HepG2 (cell line): ENCODE data around the gene HMGN4. TPM values are rescaled to one million over a fixed set of nuclear protein-coding genes. Genes with fewer than 3 reads are reported as not detected.

ENCODE experiments used
- ISX ChIP-seq: sonication (generic); formaldehyde crosslinking; conservative IDR thresholded peaks from 2 replicates; pipeline ENCODE4 v1.5.0; 2020; ENCODE audit warnings: missing genetic modification reagents
- KMT2A ChIP-seq: sonication (generic); formaldehyde crosslinking; IDR thresholded peaks from 2 replicates; pipeline ENCODE4 v1.4.0; 2020; ENCODE audit warnings: missing genetic modification reagents
- MAZ ChIP-seq, 2 experiments: sonication (generic) in 1 of 2; formaldehyde crosslinking in 1 of 2; IDR thresholded peaks; 2 replicates each; pipeline versions ENCODE4 v1.5.0 to v1.6.1; 2012 to 2020; ENCODE audit warnings: low read depth in 2 of 2, mild to moderate bottlenecking in 2 of 2, borderline replicate concordance in 1 of 2, improper control_type of control experiment in 1 of 2, low read length in 1 of 2, missing genetic modification reagents in 1 of 2, moderate library complexity in 1 of 2
- MIXL1 ChIP-seq: IDR thresholded peaks from 2 replicates; pipeline ENCODE4 v1.6.1; 2016
- NONO ChIP-seq, 2 experiments: fragments of 450-650 bp in 1 of 2; sonication (generic) in 1 of 2; formaldehyde crosslinking in 1 of 2; IDR thresholded peaks in 1 of 2; conservative IDR thresholded peaks in 1 of 2; 2 replicates each; pipeline versions ENCODE4 v1.6.1 to v1.8.0; 2017 to 2022; ENCODE audit warnings: mild to moderate bottlenecking in 1 of 2, missing genetic modification reagents in 1 of 2, moderate library complexity in 1 of 2
- SP4 ChIP-seq: sonication (generic); formaldehyde crosslinking; IDR thresholded peaks from 2 replicates; pipeline ENCODE4 v1.8.1; 2023; ENCODE audit warnings: mild to moderate bottlenecking, missing genetic modification reagents
- YY1 ChIP-seq: IDR thresholded peaks from 2 replicates; pipeline ENCODE4 v1.6.1; 2011; ENCODE audit warnings: low read length, low read depth, moderate library complexity, mild to moderate bottlenecking; ENCODE audit not compliant: insufficient read depth, insufficient replicate concordance
- ZNF253 ChIP-seq: sonication (generic); formaldehyde crosslinking; IDR thresholded peaks from 2 replicates; pipeline ENCODE4 v1.8.0; 2022; ENCODE audit warnings: mild to moderate bottlenecking, missing genetic modification reagents, borderline replicate concordance
- ZNF264 ChIP-seq: sonication (generic); formaldehyde crosslinking; IDR thresholded peaks from 2 replicates; pipeline ENCODE4 v1.4.0; 2020; ENCODE audit warnings: missing genetic modification reagents
- polyA plus RNA-seq, 8 experiments: library from polyadenylated mRNA; depleted of rRNA in 3 of 8; stranded (reverse) in 7 of 8; unstranded in 1 of 8; fragments of >200 nt; fragmentation: Illumina TruSeq in 4 of 8; extraction: Trizol in 4 of 8; gene quantifications; 2 replicates each; pipeline versions ENCODE4 v1.2.1 to v1.2.3, GENCODE V29; 2011 to 2016; ENCODE audit warnings: low read depth in 4 of 8, missing spikeins in 1 of 8, mixed read lengths in 1 of 8; ENCODE audit not compliant: insufficient read depth in 1 of 8
- total RNA-seq, 5 experiments: library from RNA; depleted of rRNA; stranded (reverse); fragments of >200 nt; fragmentation: Illumina TruSeq; extraction: Trizol; gene quantifications; 2 replicates each; pipeline ENCODE4 v1.2.3, GENCODE V29; 2016; ENCODE audit warnings: low read depth in 1 of 5
- TF ChIP-seq, protein P1 (sequence below): sonication (generic); formaldehyde crosslinking; IDR thresholded peaks from 2 replicates; pipeline ENCODE4 v1.4.0; 2020; ENCODE audit warnings: missing genetic modification reagents, borderline replicate concordance
- TF ChIP-seq, protein P2 (sequence below): conservative IDR thresholded peaks from 2 replicates; pipeline ENCODE4 v1.6.1; 2018; ENCODE audit warnings: missing genetic modification reagents
- TF ChIP-seq, protein P3 (sequence below): sonication (generic); formaldehyde crosslinking; IDR thresholded peaks from 2 replicates; pipeline ENCODE4 v1.8.0; 2022; ENCODE audit warnings: low read depth, missing genetic modification reagents
- TF ChIP-seq, protein P4 (sequence below): IDR thresholded peaks from 2 replicates; pipeline ENCODE4 v1.6.1; 2016; ENCODE audit warnings: mild to moderate bottlenecking, missing biosample characterization, missing genetic modification reagents
- TF ChIP-seq, protein P5 (sequence below): sonication (generic); formaldehyde crosslinking; IDR thresholded peaks from 2 replicates; pipeline ENCODE4 v1.4.0; 2020; ENCODE audit warnings: mild to moderate bottlenecking, missing genetic modification reagents

HMGN4 gene
- total and polyA plus RNA-seq, 2 of the 13 experiments (the other 11 are each of a cell fraction or from before 2014, with no cell fraction given): 39.9 to 52.1 TPM

DNA sequence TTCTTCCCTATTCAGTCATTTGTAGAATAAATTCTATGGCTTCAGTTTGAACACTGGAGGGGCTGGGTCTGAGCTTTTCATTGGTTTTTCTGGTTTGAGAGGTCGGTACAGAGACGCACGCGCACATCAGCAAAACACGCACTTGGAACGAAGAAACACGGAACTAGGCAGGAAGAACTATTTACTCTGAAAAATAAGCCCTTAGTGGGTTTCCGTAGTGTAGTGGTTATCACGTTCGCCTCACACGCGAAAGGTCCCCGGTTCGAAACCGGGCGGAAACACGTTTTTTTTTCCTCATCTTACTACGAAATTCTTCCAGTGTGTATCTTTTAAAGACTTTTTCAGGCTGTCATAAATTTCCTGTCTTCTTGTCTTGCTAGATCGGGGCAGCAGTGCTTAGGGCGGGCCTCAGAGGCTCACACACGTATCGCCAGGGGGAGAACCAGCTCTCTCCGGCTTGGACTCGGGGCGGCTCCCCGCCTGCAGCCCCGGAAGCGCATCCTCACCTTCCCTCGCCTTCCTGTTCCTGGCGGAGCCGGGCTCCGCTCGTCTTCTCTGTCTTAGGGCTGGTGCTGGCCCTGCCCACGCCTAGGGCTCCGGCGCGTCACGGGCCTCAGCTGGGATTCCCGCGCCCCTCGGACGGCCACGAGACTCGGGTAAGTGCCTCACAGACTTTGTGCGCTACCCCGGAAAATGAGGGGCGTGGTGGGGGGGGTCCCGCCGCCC is at the start of gene HMGN4 (continued):
- TF ChIP-seq MAZ (IDR thresholded peaks at IDR 0.05; ENCODE audit: borderline replicate concordance, low read depth, low read length) (peak; percentile 19; the same call in 1 of the 2 replicates), MAZ (CRISPR knock-in tag; IDR thresholded peaks at IDR 0.05; ENCODE audit: low read depth) (no peak), ISX (CRISPR knock-in tag) (0 out of 2 replicates have a peak, but pooled peaks have one; percentile 70), ZNF264 (peak; percentile 16; the same call in 1 of the 2 replicates), MIXL1 (CRISPR knock-in tag) (peak; percentile 32; the same call in 1 of the 2 replicates), SP4 (CRISPR knock-in tag) (0 out of 2 replicates have a peak, but pooled peaks have one; percentile 38), NONO (IDR thresholded peaks at IDR 0.05) (no peak), NONO (CRISPR knock-in tag; conservative IDR thresholded peaks at IDR 0.05) (0 out of 2 replicates have a peak, but pooled peaks have one; percentile 16), ZNF253 (no peak), YY1 (peak; percentile 25), KMT2A (CRISPR knock-in tag) (no peak; the same call in 1 of the 2 replicates)
- TF ChIP-seq, protein P1, sequence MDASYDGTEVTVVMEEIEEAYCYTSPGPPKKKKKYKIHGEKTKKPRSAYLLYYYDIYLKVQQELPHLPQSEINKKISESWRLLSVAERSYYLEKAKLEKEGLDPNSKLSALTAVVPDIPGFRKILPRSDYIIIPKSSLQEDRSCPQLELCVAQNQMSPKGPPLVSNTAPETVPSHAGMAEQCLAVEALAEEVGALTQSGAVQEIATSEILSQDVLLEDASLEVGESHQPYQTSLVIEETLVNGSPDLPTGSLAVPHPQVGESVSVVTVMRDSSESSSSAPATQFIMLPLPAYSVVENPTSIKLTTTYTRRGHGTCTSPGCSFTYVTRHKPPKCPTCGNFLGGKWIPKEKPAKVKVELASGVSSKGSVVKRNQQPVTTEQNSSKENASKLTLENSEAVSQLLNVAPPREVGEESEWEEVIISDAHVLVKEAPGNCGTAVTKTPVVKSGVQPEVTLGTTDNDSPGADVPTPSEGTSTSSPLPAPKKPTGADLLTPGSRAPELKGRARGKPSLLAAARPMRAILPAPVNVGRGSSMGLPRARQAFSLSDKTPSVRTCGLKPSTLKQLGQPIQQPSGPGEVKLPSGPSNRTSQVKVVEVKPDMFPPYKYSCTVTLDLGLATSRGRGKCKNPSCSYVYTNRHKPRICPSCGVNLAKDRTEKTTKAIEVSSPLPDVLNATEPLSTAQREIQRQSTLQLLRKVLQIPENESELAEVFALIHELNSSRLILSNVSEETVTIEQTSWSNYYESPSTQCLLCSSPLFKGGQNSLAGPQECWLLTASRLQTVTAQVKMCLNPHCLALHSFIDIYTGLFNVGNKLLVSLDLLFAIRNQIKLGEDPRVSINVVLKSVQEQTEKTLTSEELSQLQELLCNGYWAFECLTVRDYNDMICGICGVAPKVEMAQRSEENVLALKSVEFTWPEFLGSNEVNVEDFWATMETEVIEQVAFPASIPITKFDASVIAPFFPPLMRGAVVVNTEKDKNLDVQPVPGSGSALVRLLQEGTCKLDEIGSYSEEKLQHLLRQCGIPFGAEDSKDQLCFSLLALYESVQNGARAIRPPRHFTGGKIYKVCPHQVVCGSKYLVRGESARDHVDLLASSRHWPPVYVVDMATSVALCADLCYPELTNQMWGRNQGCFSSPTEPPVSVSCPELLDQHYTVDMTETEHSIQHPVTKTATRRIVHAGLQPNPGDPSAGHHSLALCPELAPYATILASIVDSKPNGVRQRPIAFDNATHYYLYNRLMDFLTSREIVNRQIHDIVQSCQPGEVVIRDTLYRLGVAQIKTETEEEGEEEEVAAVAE (CRISPR knock-in tag): no peak
- TF ChIP-seq, protein P2, sequence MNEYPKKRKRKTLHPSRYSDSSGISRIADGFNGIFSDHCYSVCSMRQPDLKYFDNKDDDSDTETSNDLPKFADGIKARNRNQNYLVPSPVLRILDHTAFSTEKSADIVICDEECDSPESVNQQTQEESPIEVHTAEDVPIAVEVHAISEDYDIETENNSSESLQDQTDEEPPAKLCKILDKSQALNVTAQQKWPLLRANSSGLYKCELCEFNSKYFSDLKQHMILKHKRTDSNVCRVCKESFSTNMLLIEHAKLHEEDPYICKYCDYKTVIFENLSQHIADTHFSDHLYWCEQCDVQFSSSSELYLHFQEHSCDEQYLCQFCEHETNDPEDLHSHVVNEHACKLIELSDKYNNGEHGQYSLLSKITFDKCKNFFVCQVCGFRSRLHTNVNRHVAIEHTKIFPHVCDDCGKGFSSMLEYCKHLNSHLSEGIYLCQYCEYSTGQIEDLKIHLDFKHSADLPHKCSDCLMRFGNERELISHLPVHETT (CRISPR knock-in tag): 0 out of 2 replicates have a peak, but pooled peaks have one; percentile 26
- TF ChIP-seq, protein P3, sequence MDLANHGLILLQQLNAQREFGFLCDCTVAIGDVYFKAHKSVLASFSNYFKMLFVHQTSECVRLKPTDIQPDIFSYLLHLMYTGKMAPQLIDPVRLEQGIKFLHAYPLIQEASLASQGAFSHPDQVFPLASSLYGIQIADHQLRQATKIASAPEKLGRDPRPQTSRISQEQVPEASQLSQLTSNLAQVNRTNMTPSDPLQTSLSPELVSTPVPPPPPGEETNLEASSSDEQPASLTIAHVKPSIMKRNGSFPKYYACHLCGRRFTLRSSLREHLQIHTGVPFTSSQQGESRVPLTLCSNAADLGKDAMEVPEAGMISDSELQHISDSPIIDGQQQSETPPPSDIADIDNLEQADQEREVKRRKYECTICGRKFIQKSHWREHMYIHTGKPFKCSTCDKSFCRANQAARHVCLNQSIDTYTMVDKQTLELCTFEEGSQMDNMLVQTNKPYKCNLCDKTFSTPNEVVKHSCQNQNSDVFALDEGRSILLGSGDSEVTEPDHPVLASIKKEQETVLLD: no peak
- TF ChIP-seq, protein P4, sequence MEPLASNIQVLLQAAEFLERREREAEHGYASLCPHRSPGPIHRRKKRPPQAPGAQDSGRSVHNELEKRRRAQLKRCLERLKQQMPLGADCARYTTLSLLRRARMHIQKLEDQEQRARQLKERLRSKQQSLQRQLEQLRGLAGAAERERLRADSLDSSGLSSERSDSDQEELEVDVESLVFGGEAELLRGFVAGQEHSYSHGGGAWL (CRISPR knock-in tag): peak; percentile 91; the same call in 1 of the 2 replicates
- TF ChIP-seq, protein P5, sequence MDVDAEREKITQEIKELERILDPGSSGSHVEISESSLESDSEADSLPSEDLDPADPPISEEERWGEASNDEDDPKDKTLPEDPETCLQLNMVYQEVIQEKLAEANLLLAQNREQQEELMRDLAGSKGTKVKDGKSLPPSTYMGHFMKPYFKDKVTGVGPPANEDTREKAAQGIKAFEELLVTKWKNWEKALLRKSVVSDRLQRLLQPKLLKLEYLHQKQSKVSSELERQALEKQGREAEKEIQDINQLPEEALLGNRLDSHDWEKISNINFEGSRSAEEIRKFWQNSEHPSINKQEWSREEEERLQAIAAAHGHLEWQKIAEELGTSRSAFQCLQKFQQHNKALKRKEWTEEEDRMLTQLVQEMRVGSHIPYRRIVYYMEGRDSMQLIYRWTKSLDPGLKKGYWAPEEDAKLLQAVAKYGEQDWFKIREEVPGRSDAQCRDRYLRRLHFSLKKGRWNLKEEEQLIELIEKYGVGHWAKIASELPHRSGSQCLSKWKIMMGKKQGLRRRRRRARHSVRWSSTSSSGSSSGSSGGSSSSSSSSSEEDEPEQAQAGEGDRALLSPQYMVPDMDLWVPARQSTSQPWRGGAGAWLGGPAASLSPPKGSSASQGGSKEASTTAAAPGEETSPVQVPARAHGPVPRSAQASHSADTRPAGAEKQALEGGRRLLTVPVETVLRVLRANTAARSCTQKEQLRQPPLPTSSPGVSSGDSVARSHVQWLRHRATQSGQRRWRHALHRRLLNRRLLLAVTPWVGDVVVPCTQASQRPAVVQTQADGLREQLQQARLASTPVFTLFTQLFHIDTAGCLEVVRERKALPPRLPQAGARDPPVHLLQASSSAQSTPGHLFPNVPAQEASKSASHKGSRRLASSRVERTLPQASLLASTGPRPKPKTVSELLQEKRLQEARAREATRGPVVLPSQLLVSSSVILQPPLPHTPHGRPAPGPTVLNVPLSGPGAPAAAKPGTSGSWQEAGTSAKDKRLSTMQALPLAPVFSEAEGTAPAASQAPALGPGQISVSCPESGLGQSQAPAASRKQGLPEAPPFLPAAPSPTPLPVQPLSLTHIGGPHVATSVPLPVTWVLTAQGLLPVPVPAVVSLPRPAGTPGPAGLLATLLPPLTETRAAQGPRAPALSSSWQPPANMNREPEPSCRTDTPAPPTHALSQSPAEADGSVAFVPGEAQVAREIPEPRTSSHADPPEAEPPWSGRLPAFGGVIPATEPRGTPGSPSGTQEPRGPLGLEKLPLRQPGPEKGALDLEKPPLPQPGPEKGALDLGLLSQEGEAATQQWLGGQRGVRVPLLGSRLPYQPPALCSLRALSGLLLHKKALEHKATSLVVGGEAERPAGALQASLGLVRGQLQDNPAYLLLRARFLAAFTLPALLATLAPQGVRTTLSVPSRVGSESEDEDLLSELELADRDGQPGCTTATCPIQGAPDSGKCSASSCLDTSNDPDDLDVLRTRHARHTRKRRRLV (CRISPR knock-in tag): peak; percentile 59; the same call in 1 of the 2 replicates
